K562 (cell line): ENCODE results near the gene CPTP. TPM values are rescaled to one million over a fixed set of nuclear protein-coding genes. Genes with fewer than 3 reads are reported as not detected.
A peak's percentile ranks its signal among the peaks of the same experiment; 100 is the strongest.

ENCODE experiments used
- ATAC-seq: fragments of 200-7000 bp; cut with Tn5 transposase; 3 replicates; pipeline ENCODE4 v1.9.1; 2020; ENCODE audit warnings: moderate library complexity
- BruUV-seq: library from RNA; stranded (reverse); fragments of 400-500 nt; replicated peaks from 2 replicates; lab custom pipeline; 2021; lab: Mats Ljungman, UMichigan
- CTCF ChIA-PET: fragments of 300-600 bp; formaldehyde crosslinking; extraction: SDS; loops from one replicate; lab custom pipeline; 2021; ENCODE audit warnings: low intra/inter-chr PET ratio; lab: Yijun Ruan, JAX
- POLR2A ChIA-PET: fragments of 300-600, 350-650 bp; sonication (Branson Sonifier 250); formaldehyde crosslinking; extraction: SDS; loops from one replicate; lab custom pipeline; 2021; ENCODE audit warnings: antibody characterized with exemption, inconsistent platforms; lab: Yijun Ruan, JAX
- DNase-seq, 4 experiments: peaks; one replicate each; pipeline versions ENCODE4 v3.0.0 to v3.0.0-alpha.2; 2011 to 2018; ENCODE audit warnings: low spot score in 3 of 4, mixed read lengths in 3 of 4; ENCODE audit errors: extremely low read depth in 1 of 4
- FAIRE-seq: peaks from 2 replicates; lab custom pipeline; 2011; peaks lifted over from hg19 to GRCh38; lab: Jason Lieb, UNC
- H2AFZ ChIP-seq: 2 replicates; pipeline ENCODE4 v1.6.0; 2011; ENCODE audit warnings: low read depth, low read length, control low read depth, inconsistent platforms
- H3K27ac ChIP-seq: fragments of 200-600 bp; 3 replicates; pipeline ENCODE4 v1.8.0; 2011; ENCODE audit warnings: low read depth, mild to moderate bottlenecking, control low read depth, inconsistent platforms, low read length, moderate library complexity, mixed read lengths; ENCODE audit errors: extremely low read depth
- H3K27me3 ChIP-seq, 2 experiments: fragments of 300-600 bp in 1 of 2; 2 replicates in 1 of 2; 3 replicates in 1 of 2; pipeline versions ENCODE4 v1.6.0 to v1.8.0; 2011; ENCODE audit warnings: inconsistent platforms in 2 of 2, low read length in 2 of 2, mild to moderate bottlenecking in 1 of 2, mixed read lengths in 1 of 2, moderate library complexity in 1 of 2; ENCODE audit not compliant: control insufficient read depth in 2 of 2, insufficient read depth in 2 of 2
- H3K36me3 ChIP-seq: fragments of 300-600 bp; 3 replicates; pipeline ENCODE4 v1.8.0; 2011; ENCODE audit warnings: mild to moderate bottlenecking, low read length, inconsistent platforms; ENCODE audit not compliant: control insufficient read depth, insufficient read depth
- H3K4me1 ChIP-seq, 2 experiments: fragments of 200-600 bp in 1 of 2; replicated peaks in 1 of 2; 2 replicates in 1 of 2; 3 replicates in 1 of 2; pipeline versions ENCODE4 v1.5.1 to v1.8.0; 2011; ENCODE audit warnings: inconsistent platforms in 2 of 2, low read length in 2 of 2, mild to moderate bottlenecking in 1 of 2, mixed read lengths in 1 of 2, moderate library complexity in 1 of 2; ENCODE audit not compliant: control insufficient read depth in 2 of 2, insufficient read depth in 2 of 2
- H3K4me2 ChIP-seq: 2 replicates; pipeline ENCODE4 v1.6.1; 2011; ENCODE audit warnings: low read length, control low read depth, inconsistent platforms, mixed read lengths; ENCODE audit not compliant: insufficient read depth
- H3K4me3 ChIP-seq: fragments of 200-600 bp; sonication (generic), shearing (Covaris generic); 2 replicates; pipeline ENCODE4 v1.5.1; 2016; ENCODE audit warnings: control low read depth, inconsistent platforms
- H3K79me2 ChIP-seq: fragments of 200-600 bp; 3 replicates; pipeline ENCODE4 v1.8.0; 2011; ENCODE audit warnings: low read length, inconsistent platforms; ENCODE audit not compliant: control insufficient read depth, insufficient read depth
- H3K9ac ChIP-seq, 2 experiments: 2 replicates each; pipeline versions ENCODE4 v1.6.0 to v1.6.1; 2011; ENCODE audit warnings: low read depth in 2 of 2, low read length in 2 of 2, control low read depth in 1 of 2, inconsistent platforms in 1 of 2, mild to moderate bottlenecking in 1 of 2, mixed read lengths in 1 of 2; ENCODE audit not compliant: insufficient read depth in 1 of 2
- H3K9me1 ChIP-seq: one replicate; pipeline ENCODE4 v1.6.0; 2011; ENCODE audit warnings: inconsistent platforms, mild to moderate bottlenecking, low read length, moderate library complexity; ENCODE audit not compliant: control insufficient read depth, insufficient read depth
- H3K9me3 ChIP-seq: replicated peaks from 2 replicates; pipeline ENCODE4 v1.5.1; 2011; ENCODE audit warnings: low read depth, low read length, inconsistent platforms; ENCODE audit not compliant: control insufficient read depth, insufficient read depth
- H4K20me1 ChIP-seq: replicated peaks from 2 replicates; pipeline ENCODE4 v1.6.1; 2011; ENCODE audit warnings: low read length, inconsistent platforms, mixed read lengths; ENCODE audit not compliant: control insufficient read depth, insufficient read depth
- ARNT ChIP-seq, 2 experiments: fragments of 450-650 bp; IDR thresholded peaks; 2 replicates each; pipeline ENCODE4 v1.6.1; 2016; ENCODE audit warnings: mild to moderate bottlenecking in 1 of 2
- CREB1 ChIP-seq, 2 experiments: sonication (generic) in 1 of 2; formaldehyde crosslinking in 1 of 2; IDR thresholded peaks; 2 replicates each; pipeline versions ENCODE4 v1.6.1 to v1.8.0; 2012 to 2022; ENCODE audit warnings: inconsistent platforms in 1 of 2, mild to moderate bottlenecking in 1 of 2, missing genetic modification reagents in 1 of 2, moderate library complexity in 1 of 2
- FOXM1 ChIP-seq, 2 experiments: fragments of 450-650 bp in 1 of 2; sonication (generic) in 1 of 2; formaldehyde crosslinking in 1 of 2; IDR thresholded peaks; 2 replicates each; pipeline versions ENCODE4 v1.6.1 to v1.9.0; 2017 to 2022; ENCODE audit warnings: low read depth in 2 of 2, mild to moderate bottlenecking in 2 of 2, missing genetic modification reagents in 1 of 2, moderate library complexity in 1 of 2
- MYNN ChIP-seq, 2 experiments: sonication (generic); formaldehyde crosslinking in 1 of 2; IDR thresholded peaks; 2 replicates each; pipeline versions ENCODE4 v1.5.0 to v1.6.1; 2016 to 2020; ENCODE audit warnings: antibody characterized with exemption in 1 of 2, missing genetic modification reagents in 1 of 2
- NR2C2 ChIP-seq, 2 experiments: fragments of 200-800 bp in 1 of 2; sonication (Bioruptor generic) in 1 of 2; sonication (generic) in 1 of 2; formaldehyde crosslinking in 1 of 2; IDR thresholded peaks; 2 replicates each; pipeline versions ENCODE4 v1.6.1 to v1.8.0; 2016 to 2022; ENCODE audit warnings: mild to moderate bottlenecking in 1 of 2, missing compliant biosample characterization in 1 of 2, missing genetic modification characterization in 1 of 2, missing genetic modification reagents in 1 of 2
- PCBP1 ChIP-seq: fragments of 200-400 bp; formaldehyde crosslinking; IDR thresholded peaks from 2 replicates; pipeline ENCODE4 v1.6.1; 2018; ENCODE audit warnings: mild to moderate bottlenecking, low read depth, low read length; ENCODE audit not compliant: poor library complexity, severe bottlenecking
- POLR2A ChIP-seq: fragments of 450-650 bp; conservative IDR thresholded peaks from 2 replicates; pipeline ENCODE4 v1.6.1; 2016
- POLR2B ChIP-seq: fragments of 450-650 bp; IDR thresholded peaks from 2 replicates; pipeline ENCODE4 v1.6.1; 2018; ENCODE audit warnings: low read depth; ENCODE audit not compliant: partially characterized antibody
- POLR2G ChIP-seq: fragments of 200-400 bp; formaldehyde crosslinking; IDR thresholded peaks from 2 replicates; pipeline ENCODE4 v1.6.1; 2017; ENCODE audit warnings: low read depth, mild to moderate bottlenecking, antibody characterized with exemption, low read length, moderate library complexity
- PYGO2 ChIP-seq: fragments of 450-650 bp; IDR thresholded peaks from 2 replicates; pipeline ENCODE4 v1.6.1; 2016; ENCODE audit warnings: mild to moderate bottlenecking, missing genetic modification characterization, moderate library complexity, missing compliant biosample characterization
- RBFOX2 ChIP-seq: fragments of 200-400 bp; formaldehyde crosslinking; IDR thresholded peaks from 2 replicates; pipeline ENCODE4 v1.6.1; 2017; ENCODE audit warnings: low read depth, mild to moderate bottlenecking, low read length, moderate library complexity
- RBM22 ChIP-seq: fragments of 200-400 bp; formaldehyde crosslinking; IDR thresholded peaks from 2 replicates; pipeline ENCODE4 v1.6.1; 2018; ENCODE audit warnings: low read length, low read depth; ENCODE audit not compliant: poor library complexity, severe bottlenecking
- SUPT5H ChIP-seq: fragments of 450-650 bp; IDR thresholded peaks from 2 replicates; pipeline ENCODE4 v1.6.1; 2016
- TAF1 ChIP-seq: IDR thresholded peaks from 2 replicates; pipeline ENCODE4 v1.6.1; 2011; ENCODE audit warnings: mild to moderate bottlenecking, low read length, moderate library complexity; ENCODE audit not compliant: insufficient read depth, control insufficient read depth, severe bottlenecking; ENCODE audit errors: extremely low read depth
- TAF15 ChIP-seq: fragments of 200-400 bp; formaldehyde crosslinking; IDR thresholded peaks from 2 replicates; pipeline ENCODE4 v1.6.1; 2017; ENCODE audit warnings: mild to moderate bottlenecking, low read depth, low read length, moderate library complexity
- TEAD2 ChIP-seq: fragments of 450-650 bp; IDR thresholded peaks from 2 replicates; pipeline ENCODE4 v1.6.1; 2016; ENCODE audit warnings: missing genetic modification characterization, control low read depth, missing compliant biosample characterization
- ZNF140 ChIP-seq: fragments of 250-450 bp; sonication (Bioruptor Pico); IDR thresholded peaks from 2 replicates; pipeline ENCODE4 v1.8.0; 2021; ENCODE audit warnings: moderate library complexity, mild to moderate bottlenecking, inconsistent platforms
- ZNF740 ChIP-seq, 3 experiments: fragments of 200-800 bp in 1 of 3; sonication (Bioruptor generic) in 1 of 3; sonication (generic) in 1 of 3; formaldehyde crosslinking in 1 of 3; IDR thresholded peaks; 2 replicates each; pipeline versions ENCODE4 v1.6.1 to v1.8.0; 2016 to 2022; ENCODE audit warnings: mild to moderate bottlenecking in 2 of 3, missing compliant biosample characterization in 2 of 3, missing genetic modification characterization in 2 of 3, missing genetic modification reagents in 1 of 3
- ZNF75A ChIP-seq: fragments of 450-650 bp; formaldehyde crosslinking; IDR thresholded peaks from 2 replicates; pipeline ENCODE4 v1.4.0; 2020; ENCODE audit warnings: mild to moderate bottlenecking
- ZSCAN32 ChIP-seq: fragments of 450-650 bp; formaldehyde crosslinking; IDR thresholded peaks from 2 replicates; pipeline ENCODE4 v1.4.0; 2020; ENCODE audit warnings: mild to moderate bottlenecking, moderate library complexity
- WGBS: fragments of 100-300 bp; shearing (Covaris generic); methylation state at CpG from one replicate; pipeline ENCODE4 v1.1.6; 2016; ENCODE audit warnings: low coverage, mixed read lengths; ENCODE audit not compliant: insufficient coverage; ENCODE audit errors: missing lambda C conversion rate; 5-methylcytosine and 5-hydroxymethylcytosine counted together
- in situ Hi-C: fragments of 300-500 bp; cut with MboI; formaldehyde crosslinking; loops from 4 replicates; pipeline ENCODE4 v1.15.0; 2018; ENCODE audit warnings: inconsistent platforms, mixed read lengths
- intact Hi-C: fragments of 100-400 bp; cut with micrococcal nuclease; formaldehyde crosslinking; loops from 2 replicates; pipeline ENCODE4 v1.14.2; 2022
- polyA plus RNA-seq, 8 experiments: library from polyadenylated mRNA; depleted of rRNA in 4 of 8; stranded (reverse) in 5 of 8; unstranded in 3 of 8; fragments of >200 nt; fragmentation: Nextera tagmentation in 2 of 8; fragmentation: Illumina TruSeq in 1 of 8; extraction: Ambion mirVana in 2 of 8; extraction: Trizol in 1 of 8; gene quantifications; 2 replicates each; pipeline versions ENCODE4 v1.2.1 to v1.2.3, GENCODE V29; 2011 to 2014; ENCODE audit warnings: inconsistent platforms in 1 of 8, missing spikeins in 1 of 8
- total RNA-seq, 7 experiments: library from RNA; depleted of rRNA in 6 of 7; stranded (reverse); fragments of >200 nt in 6 of 7; fragmentation: Illumina TruSeq in 2 of 7; extraction: Trizol in 2 of 7; gene quantifications; 2 replicates each; pipeline versions ENCODE4 v1.2.1 to v1.2.3, GENCODE V29; 2011 to 2021; ENCODE audit warnings: low replicate concordance in 1 of 7

Gene CPTP
- total and polyA plus RNA-seq, 9 of the 15 experiments (the other 6 are each of a cell fraction or from before 2014, with no cell fraction given): 0.11 to 25.8 (median 3.5) TPM

GRCh38 chr1:1312450-1313314 is 11.9 kb upstream of the CPTP start:
- TSS peak; percentile 39 for BruUV-seq
- FAIRE-seq: no peak
- H4K20me1 ChIP-seq: peaks cover 7% of the 10 kb centered on the region
- no peak overlapping the region for H3K27ac ChIP-seq
- no peak overlapping the region for H2AFZ ChIP-seq
- ChIA-PET POLR2A (interaction anchor here (0.6 to 3.5 kb wide), 8 partner anchors 7 to 129 kb away, joined by 3 to 30 read pairs (median 4); partner anchors contain the start of gene TAS1R3), CTCF (no interaction called here)
- H3K27me3 ChIP-seq: no peaks in the 10 kb centered on the region
- H3K9ac ChIP-seq: no peak overlapping the region; a peak in 1 of 4 replicates
- peaks cover 16 to 88% of the 10 kb centered on the region in 2 experiments for H3K4me1 ChIP-seq
- H3K4me3 ChIP-seq: no peak overlapping the region
- WGBS: 95% methylated on average over 45 of the region's 49 CpGs
- intact Hi-C loops (no loop called here), in situ Hi-C loops (no loop called here)
- no peaks in the 10 kb centered on the region for H3K9me3 ChIP-seq
- no peak for ATAC-seq
- no peaks in the 10 kb centered on the region for H3K9me1 ChIP-seq
- no peak for DNase-seq
- H3K36me3 ChIP-seq: peaks cover 81% of the 10 kb centered on the region
- no peak overlapping the region for H3K4me2 ChIP-seq
- peaks cover 39% of the 10 kb centered on the region for H3K79me2 ChIP-seq
- no peak for TF ChIP-seq TAF15
- no peak for TF ChIP-seq FOXM1 (IDR thresholded peaks at IDR 0.05; ENCODE audit: low read depth)
- 0 out of 2 replicates have a peak, but pooled peaks have one; percentile 23 for TF ChIP-seq FOXM1 (CRISPR knock-in tag; IDR thresholded peaks at IDR 0.05; ENCODE audit: low read depth)
- no peak for TF ChIP-seq TEAD2 (tag)
- TF ChIP-seq CREB1 (IDR thresholded peaks at IDR 0.05): no peak
- TF ChIP-seq CREB1 (CRISPR knock-in tag; IDR thresholded peaks at IDR 0.05): no peak
- TF ChIP-seq PCBP1: peak; percentile 6
- no peak for TF ChIP-seq ZSCAN32 (CRISPR knock-in tag)
- no peak for TF ChIP-seq ARNT (IDR thresholded peaks at IDR 0.05)
- TF ChIP-seq RBFOX2: peak; percentile 72
- no peak for TF ChIP-seq PYGO2 (tag)
- peak; percentile 47 for TF ChIP-seq POLR2A
- TF ChIP-seq ZNF740 (CRISPR knock-in tag; IDR thresholded peaks at IDR 0.05): peak; percentile 15; the same call in 1 of the 2 replicates
- TF ChIP-seq ZNF740 (tag; IDR thresholded peaks at IDR 0.05): no peak
- peak; percentile 93 for TF ChIP-seq RBM22
- TF ChIP-seq TAF1: no peak
- no peak for TF ChIP-seq ZNF75A
- peak; percentile 43 for TF ChIP-seq SUPT5H
- TF ChIP-seq MYNN (IDR thresholded peaks at IDR 0.05): 0 out of 2 replicates have a peak, but pooled peaks have one; percentile 13
- TF ChIP-seq MYNN (CRISPR knock-in tag; IDR thresholded peaks at IDR 0.05): no peak
- TF ChIP-seq NR2C2 (CRISPR knock-in tag; IDR thresholded peaks at IDR 0.05): no peak
- no peak for TF ChIP-seq NR2C2 (tag; IDR thresholded peaks at IDR 0.05)
- no peak for TF ChIP-seq ZNF140
- TF ChIP-seq POLR2B: peak; percentile 30
- TF ChIP-seq POLR2G: peak; percentile 79
